Measurements from ENCODE around the gene ACVRL1.

Gene ACVRL1

DNA sequence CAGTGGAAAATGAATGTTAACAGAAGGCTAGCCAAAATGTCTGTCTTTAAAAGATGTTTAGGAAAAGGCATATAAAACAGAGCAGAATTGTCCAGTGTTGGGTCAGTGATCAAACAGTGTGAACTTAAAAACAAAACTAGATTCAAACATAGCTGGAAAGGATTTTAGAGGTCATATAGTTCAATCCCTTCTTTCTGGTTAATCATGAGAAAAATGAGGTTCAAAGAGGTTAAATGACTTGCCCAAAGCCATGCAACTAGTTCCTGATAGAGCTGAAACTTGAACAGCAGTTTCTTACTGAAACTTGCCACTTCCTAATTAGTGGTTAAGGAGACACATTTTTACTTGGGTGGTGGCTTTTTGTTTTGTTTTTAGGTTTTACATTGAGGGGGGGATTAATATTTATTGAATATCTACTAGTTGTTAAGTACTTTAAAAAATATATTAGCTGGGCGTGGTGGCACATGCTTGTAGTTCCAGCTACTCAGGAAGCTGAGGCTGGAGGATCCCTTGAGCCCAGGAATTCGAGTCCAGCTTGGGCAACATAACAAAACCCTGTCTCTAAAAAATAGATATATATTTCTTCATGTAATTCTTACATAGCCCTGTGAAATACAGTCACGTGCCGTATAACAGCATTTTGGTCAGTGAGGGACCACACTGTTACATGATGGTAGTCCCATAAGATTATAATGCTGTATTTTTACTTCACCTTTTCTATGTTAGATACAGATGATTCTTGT lies 64.5 kb downstream of the ACVRL1 start:
- no peak for DNase-seq

GRCh38 chr12:51972422-51972812 lies 65.1 kb downstream of the ACVRL1 start:
- DNase-seq: no peak

GRCh38 chr12:51972849-51973273 lies 65.6 kb downstream of the ACVRL1 start:
- DNase-seq: peak; percentile 45
